Endothelial cell (in vitro differentiated cells): ENCODE results near the gene NPHP4. TPM values are rescaled to one million over a fixed set of nuclear protein-coding genes. Genes with fewer than 3 reads are reported as not detected.

ENCODE experiments used
- DNase-seq: peaks from one replicate; pipeline ENCODE4 v3.0.0; 2021; ENCODE audit warnings: low spot score
- H3K27ac Mint-ChIP-seq: one replicate; pipeline ENCODE4 v1.8.0; 2021; ENCODE audit warnings: mixed read lengths, inconsistent platforms; ENCODE audit not compliant: unreplicated experiment
- H3K27me3 Mint-ChIP-seq: one replicate; pipeline ENCODE4 v1.8.0; 2021; ENCODE audit warnings: mild to moderate bottlenecking, moderate library complexity, mixed read lengths, inconsistent platforms; ENCODE audit not compliant: unreplicated experiment
- H3K36me3 Mint-ChIP-seq: one replicate; pipeline ENCODE4 v1.8.0; 2021; ENCODE audit warnings: mild to moderate bottlenecking, low read depth, mixed read lengths, inconsistent platforms; ENCODE audit not compliant: unreplicated experiment
- H3K4me1 Mint-ChIP-seq: one replicate; pipeline ENCODE4 v1.8.0; 2021; ENCODE audit warnings: mild to moderate bottlenecking, mixed read lengths, inconsistent platforms; ENCODE audit not compliant: unreplicated experiment
- H3K4me3 Mint-ChIP-seq: one replicate; pipeline ENCODE4 v1.8.0; 2021; ENCODE audit warnings: mild to moderate bottlenecking, mixed read lengths, inconsistent platforms; ENCODE audit not compliant: unreplicated experiment
- H3K9me3 Mint-ChIP-seq: one replicate; pipeline ENCODE4 v1.8.0; 2021; ENCODE audit warnings: mixed read lengths, inconsistent platforms; ENCODE audit not compliant: unreplicated experiment
- CTCF ChIP-seq: fragments of 200-600 bp; sonication (generic); IDR thresholded peaks from one replicate; pipeline ENCODE4 v1.5.0; 2021; ENCODE audit warnings: antibody characterized with exemption; ENCODE audit not compliant: unreplicated experiment
- total RNA-seq: library from RNA; stranded (reverse); fragmentation: NEBNext Ultra II Directional; extraction: Animal tissue kit (Norgen Biotek cat#: 25700); gene quantifications from one replicate; pipeline ENCODE4 v1.2.1, GENCODE V29; 2021; ENCODE audit not compliant: unreplicated experiment

The NPHP4 gene
- total RNA-seq, 1 donor from 2014 or later = 15.3 TPM

- no peak overlapping the region for H3K4me3 Mint-ChIP-seq
- H3K27me3 Mint-ChIP-seq = peaks cover 5% of the 10 kb centered on the region
- no peak for DNase-seq
- TF ChIP-seq CTCF = no peak
- no peaks in the 10 kb centered on the region for H3K4me1 Mint-ChIP-seq
- H3K27ac Mint-ChIP-seq = no peak overlapping the region
- no peaks in the 10 kb centered on the region for H3K9me3 Mint-ChIP-seq
- peaks cover 4% of the 10 kb centered on the region for H3K36me3 Mint-ChIP-seq
Measured at GRCh38 chr1:5850503-5850902, 141.7 kb downstream of the NPHP4 start.

GRCh38 chr1:5849550-5849949, 142.7 kb downstream of the NPHP4 start:
- H3K9me3 Mint-ChIP-seq = no peaks in the 10 kb centered on the region
- peaks cover 4% of the 10 kb centered on the region for H3K36me3 Mint-ChIP-seq
- peaks cover 5% of the 10 kb centered on the region for H3K27me3 Mint-ChIP-seq
- no peak overlapping the region for H3K27ac Mint-ChIP-seq
- DNase-seq = no peak
- no peak overlapping the region for H3K4me3 Mint-ChIP-seq
- no peak for TF ChIP-seq CTCF
- H3K4me1 Mint-ChIP-seq = no peaks in the 10 kb centered on the region

GRCh38 chr1:5847013-5847659, 145.1 kb downstream of the NPHP4 start:
- H3K27ac Mint-ChIP-seq = no peak overlapping the region
- peaks cover 10% of the 10 kb centered on the region for H3K27me3 Mint-ChIP-seq
- TF ChIP-seq CTCF = no peak
- no peaks in the 10 kb centered on the region for H3K9me3 Mint-ChIP-seq
- H3K4me3 Mint-ChIP-seq = no peak overlapping the region
- DNase-seq = peak; percentile 70
- H3K4me1 Mint-ChIP-seq = no peaks in the 10 kb centered on the region
- H3K36me3 Mint-ChIP-seq = no peaks in the 10 kb centered on the region

GRCh38 chr1:5845376-5845775, 146.8 kb downstream of the NPHP4 start:
- no peaks in the 10 kb centered on the region for H3K9me3 Mint-ChIP-seq
- H3K4me3 Mint-ChIP-seq = no peak overlapping the region
- no peak for DNase-seq
- H3K27ac Mint-ChIP-seq = no peak overlapping the region
- H3K4me1 Mint-ChIP-seq = no peaks in the 10 kb centered on the region
- peaks cover 10% of the 10 kb centered on the region for H3K27me3 Mint-ChIP-seq
- no peak for TF ChIP-seq CTCF
- no peaks in the 10 kb centered on the region for H3K36me3 Mint-ChIP-seq

GRCh38 chr1:5844442-5844841, 147.8 kb downstream of the NPHP4 start:
- no peak for DNase-seq
- H3K4me3 Mint-ChIP-seq = no peak overlapping the region
- peaks cover 10% of the 10 kb centered on the region for H3K27me3 Mint-ChIP-seq
- no peak for TF ChIP-seq CTCF
- H3K36me3 Mint-ChIP-seq = no peaks in the 10 kb centered on the region
- no peak overlapping the region for H3K27ac Mint-ChIP-seq
- no peaks in the 10 kb centered on the region for H3K9me3 Mint-ChIP-seq
- H3K4me1 Mint-ChIP-seq = no peaks in the 10 kb centered on the region
